ENCODE results near the gene TSPAN18.

TSPAN18 gene

GRCh38 chr11:44761551-44761961, 34.8 kb downstream of the TSPAN18 start:
- ChIA-PET CTCF (interaction anchor here (0.6 to 2.1 kb wide), 3 partner anchors 10 to 303 kb away, joined by 3 to 14 read pairs (median 4); no protein-coding TSS in a partner anchor), POLR2A (interaction anchor here (0.6 kb wide), 1 partner anchor 34 kb away, joined by 7 read pairs; no protein-coding TSS in a partner anchor)
- H3K36me3 ChIP-seq (ENCODE audit: control insufficient read depth in 2 of 2, insufficient read depth in 1 of 2, low read length in 2 of 2) = no peaks in the 10 kb centered on the region

GRCh38 chr11:44763121-44763820, 36.5 kb downstream of the TSPAN18 start:
- Histone ChIP-seq H3K27ac (ENCODE audit: extremely low read depth, low read depth, low read length) (no peak overlapping the region), H3K4me1 (ENCODE audit: control insufficient read depth, insufficient read depth, low read length) (peaks cover 6% of the 10 kb centered on the region; the same call in 1 of the 2 replicates), H3K9me3 (ENCODE audit: control insufficient read depth, insufficient read depth, low read depth, low read length) (no peaks in the 10 kb centered on the region), H3K4me3 (ENCODE audit: low read depth, low read length) (no peak overlapping the region), H3K36me3 (ENCODE audit: control insufficient read depth in 2 of 2, insufficient read depth in 1 of 2, low read length in 2 of 2) (no peaks in the 10 kb centered on the region)
- ChIA-PET POLR2A (no interaction called here), CTCF (interaction anchor here (0.7 to 1.3 kb wide), 3 partner anchors 11 to 28 kb away, joined by 3 to 5 read pairs (median 4); no protein-coding TSS in a partner anchor)
- TF ChIP-seq ZSCAN30 (tag by site-specific recombination; IDR thresholded peaks at IDR 0.05) (no peak), KLF1 (tag by site-specific recombination; IDR thresholded peaks at IDR 0.05) (no peak), REST (tag by site-specific recombination; IDR thresholded peaks at IDR 0.05) (no peak), ZNF2 (tag by site-specific recombination; IDR thresholded peaks at IDR 0.05) (no peak), KLF9 (tag by site-specific recombination; IDR thresholded peaks at IDR 0.05; ENCODE audit: low read depth) (no peak), ZNF664 (tag by site-specific recombination; IDR thresholded peaks at IDR 0.05) (no peak), ZNF10 (tag by site-specific recombination; IDR thresholded peaks at IDR 0.05) (no peak)

More at GRCh38 chr11:44761551-44761961, 34.8 kb downstream of the TSPAN18 start:
- H3K27ac ChIP-seq (ENCODE audit: extremely low read depth, low read depth, low read length) = no peak overlapping the region
- H3K4me1 ChIP-seq (ENCODE audit: control insufficient read depth, insufficient read depth, low read length) = peaks cover 6% of the 10 kb centered on the region; the same call in 1 of the 2 replicates
- no peaks in the 10 kb centered on the region for H3K9me3 ChIP-seq (ENCODE audit: control insufficient read depth, insufficient read depth, low read depth, low read length)
- no peak for TF ChIP-seq ZSCAN5A (tag by site-specific recombination; IDR thresholded peaks at IDR 0.05)
- TF ChIP-seq ZBTB44 (tag by site-specific recombination; IDR thresholded peaks at IDR 0.05) = peak; percentile 95
- H3K4me3 ChIP-seq (ENCODE audit: low read depth, low read length) = no peak overlapping the region

GRCh38 chr11:44764583-44764982, 37.8 kb downstream of the TSPAN18 start:
- CTCF ChIA-PET = interaction anchor here (0.5 to 1.4 kb wide), 3 partner anchors 9 to 144 kb away, joined by 3 to 4 read pairs (median 3); no protein-coding TSS in a partner anchor
- H3K36me3 ChIP-seq (ENCODE audit: control insufficient read depth in 2 of 2, insufficient read depth in 1 of 2, low read length in 2 of 2) = no peaks in the 10 kb centered on the region
- H3K4me3 ChIP-seq (ENCODE audit: low read depth, low read length) = no peak overlapping the region
- H3K4me1 ChIP-seq (ENCODE audit: control insufficient read depth, insufficient read depth, low read length) = peaks cover 6% of the 10 kb centered on the region; the same call in 1 of the 2 replicates
- H3K27ac ChIP-seq (ENCODE audit: extremely low read depth, low read depth, low read length) = no peak overlapping the region
- no peaks in the 10 kb centered on the region for H3K9me3 ChIP-seq (ENCODE audit: control insufficient read depth, insufficient read depth, low read depth, low read length)
- POLR2A ChIA-PET = no interaction called here
- TF ChIP-seq ZNF449 (tag by site-specific recombination; IDR thresholded peaks at IDR 0.05) (no peak), PRDM1 (tag by site-specific recombination; IDR thresholded peaks at IDR 0.05) (no peak), ZNF549 (tag by site-specific recombination; IDR thresholded peaks at IDR 0.05) (no peak), PRDM10 (tag by site-specific recombination; IDR thresholded peaks at IDR 0.05) (no peak), ZNF704 (tag by site-specific recombination; IDR thresholded peaks at IDR 0.05) (no peak)
